Effector memory CD8-positive, alpha-beta T cell (primary cell): Measurements from ENCODE around the gene ANAPC10.
A peak's percentile ranks its signal among the peaks of the same experiment; 100 is the strongest.
"Not testable (repeated sequence)": the region's sequence is repeated elsewhere in the genome, so short reads cannot be mapped to it uniquely, and the experiment has no call there.

Experiments
- ATAC-seq: fragments of 150-1000 bp; cut with Tn5 transposase; replicated peaks from 2 replicates; pipeline ENCODE4 v1.10.0; 2021; ENCODE audit warnings: mild to moderate bottlenecking, moderate library complexity
- DNase-seq, 3 experiments: peaks; one replicate each; pipeline ENCODE4 v3.0.0; 2021
- H3K27ac Mint-ChIP-seq, 2 donors: one replicate each; pipeline ENCODE4 v1.8.0; 2022; ENCODE audit warnings: mild to moderate bottlenecking in 2 of 2, mixed read lengths in 2 of 2, moderate library complexity in 2 of 2
- H3K27me3 Mint-ChIP-seq, 2 donors: one replicate each; pipeline ENCODE4 v1.8.0; 2022; ENCODE audit warnings: mixed read lengths in 2 of 2
- H3K36me3 Mint-ChIP-seq: one replicate; pipeline ENCODE4 v1.8.0; 2022; ENCODE audit warnings: mild to moderate bottlenecking, moderate library complexity, mixed read lengths; ENCODE audit not compliant: insufficient read depth
- H3K4me1 Mint-ChIP-seq, 2 donors: one replicate each; pipeline ENCODE4 v1.8.0; 2022; ENCODE audit warnings: low read depth in 2 of 2, mixed read lengths in 2 of 2
- H3K4me3 Mint-ChIP-seq, 2 donors: one replicate each; pipeline ENCODE4 v1.8.0; 2022; ENCODE audit warnings: mild to moderate bottlenecking in 2 of 2, mixed read lengths in 2 of 2, moderate library complexity in 2 of 2
- H3K9me3 Mint-ChIP-seq, 2 donors: one replicate each; pipeline ENCODE4 v1.8.0; 2022; ENCODE audit warnings: mixed read lengths in 2 of 2
- total RNA-seq, 9 experiments: gene quantifications; one replicate each; lab custom pipeline; 2026; lab: John Stamatoyannopoulos, UW

Gene ANAPC10
- 3.4 to 5.1 (median 4.4) reads per million in 9 experiments for total RNA-seq

DNA sequence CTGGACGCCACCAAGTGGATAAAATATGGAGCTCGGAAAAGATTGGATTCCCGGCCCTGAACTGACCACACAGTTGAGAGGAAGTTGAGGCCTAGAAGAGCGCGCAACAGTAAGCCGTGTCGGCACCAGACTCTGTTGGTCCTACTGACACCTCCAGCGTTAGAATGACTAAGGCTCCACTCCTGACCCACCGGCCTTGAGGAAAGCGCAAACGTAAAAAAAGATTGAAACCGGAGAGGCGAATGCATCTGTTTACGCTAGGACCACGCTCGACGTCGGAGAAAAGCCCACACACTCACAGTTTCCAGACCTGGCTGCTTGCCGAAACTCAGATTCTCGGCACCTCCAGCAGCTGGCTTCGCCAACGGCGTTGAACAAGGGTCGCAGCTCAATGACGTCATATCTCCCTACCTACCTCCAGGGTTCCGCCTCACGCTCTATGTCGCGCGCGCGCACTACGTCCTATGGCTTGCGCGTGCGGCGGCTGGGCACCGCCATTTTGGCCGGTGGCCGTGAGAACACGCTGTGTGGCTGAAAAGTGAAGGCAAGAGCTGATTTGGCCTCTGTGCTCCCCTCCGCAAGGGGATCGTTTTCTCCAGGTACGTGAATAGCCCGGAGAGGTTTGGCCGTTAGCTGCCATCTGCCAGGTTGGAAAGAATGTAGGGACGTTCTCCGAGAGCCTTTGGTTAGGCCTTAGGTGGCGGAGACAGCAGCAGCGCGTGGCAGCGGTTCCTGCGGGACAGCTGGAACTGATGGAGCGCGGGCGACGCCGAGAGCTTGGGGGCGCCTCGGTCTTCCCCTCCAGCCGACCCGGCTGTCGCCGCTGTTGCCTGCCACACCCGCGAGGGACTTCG, at the start of gene ANAPC10, which contains the start of gene ABCE1:
Gene ANAPC10, minus strand, starts transcription at position 376 of the 854 bp plus-strand sequence. CDS start 2,097 bp downstream, outside the sequence.
Gene ABCE1, plus strand, starts transcription at position 491 of the 854 bp plus-strand sequence. CDS start 6,102 bp downstream, outside the sequence.
- DNase-seq (peak; percentile 94 to 96 (median 95)), ATAC-seq (peak; percentile 89)
- H3K36me3 Mint-ChIP-seq = peaks cover 28% of the 10 kb centered on the region
- H3K4me1 Mint-ChIP-seq = peaks cover 17 to 39% of the 10 kb centered on the region in 2 donors
- H3K9me3 Mint-ChIP-seq = no peaks in the 10 kb centered on the region
- H3K27ac Mint-ChIP-seq = peak within 1 kb of the TSS; percentile 93 to 96
- no peaks in the 10 kb centered on the region for H3K27me3 Mint-ChIP-seq
- peak within 1 kb of the TSS; percentile 88 to 91 for H3K4me3 Mint-ChIP-seq

DNA sequence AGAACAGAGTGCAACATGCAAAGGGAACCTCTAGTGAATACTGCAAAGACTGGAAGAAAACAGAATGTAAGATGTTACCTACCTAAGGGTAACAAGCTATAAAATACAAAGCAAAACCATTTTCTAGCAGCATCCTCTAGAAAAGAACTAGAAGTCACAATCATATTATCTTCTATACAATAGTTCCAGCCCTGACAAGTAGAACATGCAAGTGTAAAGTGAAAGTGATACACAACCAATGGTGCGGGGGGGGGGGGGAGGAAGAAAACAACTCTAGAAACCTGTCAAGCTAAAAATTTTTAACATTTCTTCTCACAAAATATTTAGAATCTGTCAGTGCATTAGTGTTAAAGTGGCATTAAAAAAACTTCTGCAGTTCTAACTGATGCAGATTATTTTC, 38.2 kb upstream of the ANAPC10 start:
- Mint-ChIP-seq H3K4me3 (peak overlapping the region; percentile 50 to 64), H3K4me1 (peaks cover 9 to 15% of the 10 kb centered on the region in 2 donors), H3K36me3 (peaks cover 34% of the 10 kb centered on the region), H3K27ac (peak overlapping the region; percentile 38 to 71)
- not testable (repeated sequence) for H3K27me3 Mint-ChIP-seq, H3K9me3 Mint-ChIP-seq, DNase-seq
- ATAC-seq = peak; percentile 79

- Mint-ChIP-seq H3K4me3 (no peak overlapping the region), H3K4me1 (peaks cover 17 to 26% of the 10 kb centered on the region in 2 donors), H3K27me3 (no peaks in the 10 kb centered on the region), H3K27ac (peak overlapping the region; percentile 2 to 13), H3K9me3 (no peaks in the 10 kb centered on the region), H3K36me3 (peaks cover 22% of the 10 kb centered on the region)
- ATAC-seq (no peak), DNase-seq (no peak)
Measured at GRCh38 chr4:145132511-145133098, 34.6 kb upstream of the ANAPC10 start.

DNA sequence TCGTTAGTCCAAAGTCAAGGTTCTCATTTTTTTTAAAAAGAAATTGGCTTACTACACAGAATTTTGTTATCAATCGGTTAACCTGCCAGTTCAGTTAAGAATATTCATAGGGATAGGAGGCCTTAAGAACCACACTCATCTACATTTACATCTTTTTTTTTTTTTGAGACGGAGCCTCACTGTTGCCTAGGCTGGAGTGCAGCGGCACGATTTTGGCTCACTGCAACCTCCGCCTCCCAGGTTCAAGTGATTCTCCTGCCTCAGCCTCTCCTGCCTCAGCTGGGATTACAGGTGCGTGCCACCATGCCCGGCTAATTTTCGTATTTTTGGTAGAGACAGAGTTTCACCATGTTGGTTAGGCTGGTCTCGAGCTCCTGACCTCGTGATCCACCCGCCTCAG, 33.9 kb upstream of the ANAPC10 start:
- Mint-ChIP-seq H3K27ac (peak overlapping the region; percentile 44 to 65), H3K36me3 (peaks cover 22% of the 10 kb centered on the region), H3K4me1 (peaks cover 14 to 26% of the 10 kb centered on the region in 2 donors), H3K9me3 (no peaks in the 10 kb centered on the region), H3K27me3 (no peaks in the 10 kb centered on the region), H3K4me3 (no peak overlapping the region)
- no peak for DNase-seq
- ATAC-seq = no peak

DNA sequence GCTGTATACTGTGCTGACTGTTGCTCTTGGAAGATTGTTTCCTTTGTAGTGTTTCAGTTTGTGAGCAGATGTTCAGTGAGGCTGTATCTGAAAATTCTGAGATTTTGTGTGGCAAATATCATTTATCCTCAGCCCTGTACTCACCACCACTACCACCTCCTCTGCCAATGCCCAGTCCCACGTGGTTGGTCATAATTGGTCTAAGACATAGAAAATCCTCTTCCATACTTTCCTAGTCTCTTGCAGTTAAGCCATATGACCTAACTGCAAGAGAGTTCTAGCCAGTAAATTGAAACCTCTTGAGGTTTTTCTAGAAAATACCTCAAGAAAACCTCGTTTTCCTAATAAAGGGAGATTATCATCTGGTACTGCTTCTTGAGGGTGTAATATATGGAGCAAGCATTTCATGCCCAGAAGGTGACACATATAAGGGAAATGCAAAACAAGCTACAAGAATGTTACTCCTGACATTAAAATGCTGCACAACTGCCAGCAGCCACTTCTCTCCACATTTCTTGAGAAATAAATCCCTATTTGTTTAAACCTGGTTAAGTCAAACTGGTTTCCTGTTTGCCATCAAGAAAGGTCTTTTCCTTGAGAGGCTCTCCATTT, 32.9 kb upstream of the ANAPC10 start:
- Mint-ChIP-seq H3K27me3 (no peaks in the 10 kb centered on the region), H3K4me1 (peaks cover 15 to 31% of the 10 kb centered on the region in 2 donors), H3K27ac (peak overlapping the region; percentile 44 to 65), H3K36me3 (peaks cover 29% of the 10 kb centered on the region), H3K9me3 (no peaks in the 10 kb centered on the region), H3K4me3 (no peak overlapping the region)
- ATAC-seq (no peak), DNase-seq (no peak)

DNA sequence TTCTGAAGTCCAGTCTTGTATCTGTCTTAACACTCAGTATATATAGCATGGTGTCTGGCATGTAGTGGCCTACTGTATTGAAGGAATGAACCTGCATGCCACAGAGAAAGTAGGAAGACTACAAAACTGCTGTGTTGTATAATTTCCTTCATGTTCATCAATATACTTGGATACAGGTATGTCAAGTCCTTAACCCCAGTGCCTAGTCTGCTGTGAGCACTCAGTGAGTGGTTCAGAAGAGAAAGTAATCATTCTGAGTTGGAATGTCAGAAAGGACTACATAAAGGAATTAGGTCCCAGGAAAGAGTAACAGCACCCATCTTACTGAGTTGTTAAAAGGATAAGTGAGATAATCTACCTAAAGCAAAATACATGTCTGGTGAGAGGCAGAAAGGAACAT, 32.1 kb upstream of the ANAPC10 start:
- DNase-seq (no peak), ATAC-seq (no peak)
- Mint-ChIP-seq H3K27ac (peak overlapping the region; percentile 44 to 65), H3K36me3 (peaks cover 33% of the 10 kb centered on the region), H3K4me1 (peaks cover 15 to 31% of the 10 kb centered on the region in 2 donors), H3K27me3 (no peaks in the 10 kb centered on the region), H3K9me3 (no peaks in the 10 kb centered on the region), H3K4me3 (no peak overlapping the region)

DNA sequence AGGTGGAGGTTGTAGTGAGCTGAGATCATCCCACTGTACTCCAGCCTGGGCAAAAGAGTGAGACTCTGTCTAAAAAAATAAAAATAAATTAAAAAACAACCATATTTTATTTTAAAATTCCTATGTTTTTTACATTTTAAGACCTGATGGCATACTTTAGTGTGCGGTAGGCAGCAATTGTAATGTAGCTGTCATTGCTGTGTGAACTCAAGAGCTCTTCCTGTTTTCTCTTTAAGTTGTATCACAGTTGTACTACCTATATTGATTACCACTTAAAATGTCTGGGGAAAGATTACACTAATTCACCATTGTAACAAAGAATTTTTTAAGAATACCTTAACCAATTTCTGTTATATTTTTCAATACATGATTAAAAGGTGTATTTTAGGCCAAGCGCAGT, 27.4 kb upstream of the ANAPC10 start:
- peak overlapping the region; percentile 62 to 75 for H3K4me3 Mint-ChIP-seq
- peaks cover 66% of the 10 kb centered on the region for H3K36me3 Mint-ChIP-seq
- peaks cover 6 to 12% of the 10 kb centered on the region in 2 donors for H3K4me1 Mint-ChIP-seq
- no peaks in the 10 kb centered on the region for H3K9me3 Mint-ChIP-seq
- peak overlapping the region; percentile 91 to 97 for H3K27ac Mint-ChIP-seq
- no peak for ATAC-seq
- DNase-seq = no peak
- H3K27me3 Mint-ChIP-seq = no peaks in the 10 kb centered on the region

DNA sequence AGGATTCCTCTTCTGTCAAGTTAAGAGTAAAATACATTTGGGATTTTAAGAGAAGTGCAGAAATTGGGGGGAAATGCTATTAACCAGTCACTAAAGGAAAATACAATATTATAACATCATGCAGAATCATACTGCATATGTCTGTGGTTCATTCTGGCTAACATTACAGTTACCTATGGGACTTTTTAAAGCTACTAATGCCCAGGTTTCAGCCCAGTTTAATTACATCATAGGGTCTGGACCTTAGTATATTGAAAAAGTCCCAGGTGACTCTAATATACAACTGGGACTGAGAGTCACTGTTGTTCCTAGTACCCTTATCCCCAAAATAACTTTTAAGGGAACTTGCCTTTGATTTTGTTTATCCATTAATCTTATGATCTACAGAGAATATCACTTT, 10.1 kb upstream of the ANAPC10 start:
- H3K9me3 Mint-ChIP-seq = no peaks in the 10 kb centered on the region
- H3K36me3 Mint-ChIP-seq = peaks cover 69% of the 10 kb centered on the region
- no peak overlapping the region for H3K4me3 Mint-ChIP-seq
- ATAC-seq (no peak), DNase-seq (no peak)
- H3K27ac Mint-ChIP-seq = no peak overlapping the region
- no peaks in the 10 kb centered on the region for H3K4me1 Mint-ChIP-seq
- no peaks in the 10 kb centered on the region for H3K27me3 Mint-ChIP-seq

- H3K9me3 Mint-ChIP-seq = no peaks in the 10 kb centered on the region
- ATAC-seq = no peak
- H3K27ac Mint-ChIP-seq = peak overlapping the region in 1 of 2 donors; percentile 6
- H3K27me3 Mint-ChIP-seq = no peaks in the 10 kb centered on the region
- no peaks in the 10 kb centered on the region for H3K4me1 Mint-ChIP-seq
- no peak for DNase-seq
- no peak overlapping the region for H3K4me3 Mint-ChIP-seq
- H3K36me3 Mint-ChIP-seq = peaks cover 59% of the 10 kb centered on the region
Measured at GRCh38 chr4:145107126-145107525, 9.1 kb upstream of the ANAPC10 start.

DNA sequence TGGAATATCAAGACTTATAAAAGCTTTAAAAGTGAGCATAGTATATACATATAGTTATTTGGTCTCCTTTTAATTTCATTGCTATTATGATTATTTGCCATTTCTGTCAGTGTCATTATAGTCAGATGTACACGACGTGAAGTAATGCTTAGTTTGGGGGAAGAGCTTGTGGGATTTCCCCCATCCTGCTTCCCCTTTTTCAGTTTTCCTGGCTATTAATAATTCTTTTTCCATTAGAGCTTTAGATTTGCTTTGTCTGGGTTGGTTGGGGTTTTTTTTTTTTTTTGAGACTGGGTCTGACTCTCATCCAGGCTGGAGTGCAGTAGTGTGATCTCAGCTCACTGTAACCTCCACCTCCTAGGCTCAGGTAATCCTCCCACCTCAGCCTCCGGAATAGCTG, 5.5 kb upstream of the ANAPC10 start:
- H3K4me1 Mint-ChIP-seq = peaks cover 8 to 12% of the 10 kb centered on the region in 2 donors
- peaks cover 24% of the 10 kb centered on the region for H3K36me3 Mint-ChIP-seq
- H3K4me3 Mint-ChIP-seq = no peak overlapping the region
- H3K9me3 Mint-ChIP-seq = no peaks in the 10 kb centered on the region
- ATAC-seq = no peak
- no peaks in the 10 kb centered on the region for H3K27me3 Mint-ChIP-seq
- no peak for DNase-seq
- no peak overlapping the region for H3K27ac Mint-ChIP-seq

- H3K27ac Mint-ChIP-seq = no peak overlapping the region
- H3K36me3 Mint-ChIP-seq = peaks cover 28% of the 10 kb centered on the region
- H3K4me1 Mint-ChIP-seq = peaks cover 8 to 14% of the 10 kb centered on the region in 2 donors
- no peak overlapping the region for H3K4me3 Mint-ChIP-seq
- ATAC-seq = no peak
- DNase-seq = no peak
- H3K27me3 Mint-ChIP-seq = no peaks in the 10 kb centered on the region
- H3K9me3 Mint-ChIP-seq = no peaks in the 10 kb centered on the region
Measured at GRCh38 chr4:145102619-145103018, 4.6 kb upstream of the ANAPC10 start.

- no peaks in the 10 kb centered on the region for H3K27me3 Mint-ChIP-seq
Measured at GRCh38 chr4:145101091-145101490, 3.1 kb upstream of the ANAPC10 start.

GRCh38 chr4:145099653-145100052, 1.7 kb upstream of the ANAPC10 start:
- Mint-ChIP-seq H3K4me3 (peak overlapping the region; percentile 88 to 91), H3K4me1 (peaks cover 15 to 32% of the 10 kb centered on the region in 2 donors), H3K9me3 (no peaks in the 10 kb centered on the region), H3K27ac (peak overlapping the region in 1 of 2 donors; percentile 96), H3K36me3 (peaks cover 17% of the 10 kb centered on the region), H3K27me3 (no peaks in the 10 kb centered on the region)
- ATAC-seq = no peak
- DNase-seq = no peak

More at GRCh38 chr4:145101091-145101490, 3.1 kb upstream of the ANAPC10 start:
- DNase-seq (no peak), ATAC-seq (no peak)
- no peak overlapping the region for H3K4me3 Mint-ChIP-seq
- peaks cover 25% of the 10 kb centered on the region for H3K36me3 Mint-ChIP-seq
- H3K9me3 Mint-ChIP-seq = no peaks in the 10 kb centered on the region
- no peak overlapping the region for H3K27ac Mint-ChIP-seq
- peaks cover 11 to 24% of the 10 kb centered on the region in 2 donors for H3K4me1 Mint-ChIP-seq
